ENCODE data around the gene MORN3.

- TF ChIP-seq CTCF (conservative IDR thresholded peaks at IDR 0.05; ENCODE audit: low read depth, low read length) (no peak), CHD1 (IDR thresholded peaks at IDR 0.05; ENCODE audit: low read depth, low read length) (no peak), POLR2A (IDR thresholded peaks at IDR 0.05; ENCODE audit: low read depth, low read length) (no peak), MAFK (IDR thresholded peaks at IDR 0.05; ENCODE audit: low read depth, low read length) (no peak)
Measured at GRCh38 chr12:121713793-121714192, 44.3 kb upstream of the MORN3 start.

Data from IMR-90 (cell line).